IMR-90 (cell line): ENCODE measurements around the gene GABPB1.

Experiments
- CEBPB ChIP-seq: IDR thresholded peaks from 2 replicates; pipeline ENCODE4 v1.6.1; 2012; ENCODE audit warnings: low read depth, low read length, improper control_type of control experiment
- CTCF ChIP-seq: conservative IDR thresholded peaks from 2 replicates; pipeline ENCODE4 v1.5.1; 2012; ENCODE audit warnings: mild to moderate bottlenecking, low read depth, low read length, improper control_type of control experiment
- POLR2A ChIP-seq: IDR thresholded peaks from 2 replicates; pipeline ENCODE4 v1.6.1; 2012; ENCODE audit warnings: mild to moderate bottlenecking, low read depth, low read length

GRCh38 chr15:50280271-50280670 lies 74.7 kb downstream of the GABPB1 start:
- TF ChIP-seq CEBPB = no peak
- no peak for TF ChIP-seq CTCF
- TF ChIP-seq POLR2A = no peak
